HFFc6 (cell line): Measurements from ENCODE around the gene MRPS33. TPM values are rescaled to one million over a fixed set of nuclear protein-coding genes. Genes with fewer than 3 reads are reported as not detected.

Experiments used
- DNase-seq: peaks from one replicate; pipeline ENCODE4 v3.0.0-alpha.2; 2018
- H3K27ac Mint-ChIP-seq: 2 replicates; pipeline ENCODE4 v1.8.0; 2020; ENCODE audit warnings: mild to moderate bottlenecking, mixed read lengths
- H3K27me3 Mint-ChIP-seq: 2 replicates; pipeline ENCODE4 v1.8.0; 2021; ENCODE audit warnings: mild to moderate bottlenecking, moderate library complexity, mixed read lengths; ENCODE audit not compliant: insufficient read depth
- H3K36me3 Mint-ChIP-seq: 2 replicates; pipeline ENCODE4 v1.8.0; 2021; ENCODE audit warnings: low read depth, mixed read lengths
- H3K4me1 Mint-ChIP-seq: 2 replicates; pipeline ENCODE4 v1.8.0; 2020; ENCODE audit warnings: low read depth, mixed read lengths
- H3K4me3 Mint-ChIP-seq: 2 replicates; pipeline ENCODE4 v1.8.0; 2020; ENCODE audit warnings: mild to moderate bottlenecking, moderate library complexity, mixed read lengths
- H3K9me3 Mint-ChIP-seq: 2 replicates; pipeline ENCODE4 v1.8.0; 2020; ENCODE audit warnings: mild to moderate bottlenecking, mixed read lengths
- CTCF ChIP-seq: fragments of 200-600 bp; sonication (generic); IDR thresholded peaks from 2 replicates; pipeline ENCODE4 v1.5.0; 2021; ENCODE audit warnings: antibody characterized with exemption, mild to moderate bottlenecking
- total RNA-seq, 6 experiments: library from RNA; stranded (reverse); fragmentation: NEBNext Ultra II Directional; extraction: Animal tissue kit (Norgen Biotek cat#: 25700); gene quantifications; 2 replicates in 1 of 6; 3 replicates in 5 of 6; pipeline ENCODE4 v1.2.3, GENCODE V29; 2021

The MRPS33 gene
- total RNA-seq, 6 experiments from 2014 or later: 61.7 to 78.9 (median 68.1) TPM

GRCh38 chr7:140990193-140990962 is 24.4 kb downstream of the MRPS33 start:
- Mint-ChIP-seq H3K4me3 (no peak overlapping the region), H3K4me1 (no peaks in the 10 kb centered on the region), H3K36me3 (no peaks in the 10 kb centered on the region), H3K27me3 (peaks cover 5% of the 10 kb centered on the region), H3K27ac (no peak overlapping the region), H3K9me3 (no peaks in the 10 kb centered on the region)
- no peak for DNase-seq
- TF ChIP-seq CTCF: no peak

GRCh38 chr7:140989068-140989467 is 25.7 kb downstream of the MRPS33 start:
- no peak overlapping the region for H3K4me3 Mint-ChIP-seq
- peaks cover 6% of the 10 kb centered on the region; the same call in 1 of the 2 replicates for H3K9me3 Mint-ChIP-seq
- H3K4me1 Mint-ChIP-seq: no peaks in the 10 kb centered on the region
- no peak for DNase-seq
- no peak for TF ChIP-seq CTCF
- no peaks in the 10 kb centered on the region for H3K36me3 Mint-ChIP-seq
- H3K27me3 Mint-ChIP-seq: peaks cover 3% of the 10 kb centered on the region
- H3K27ac Mint-ChIP-seq: no peak overlapping the region

- no peak overlapping the region for H3K4me3 Mint-ChIP-seq
- H3K36me3 Mint-ChIP-seq: no peaks in the 10 kb centered on the region
- peaks cover 6% of the 10 kb centered on the region; the same call in 1 of the 2 replicates for H3K9me3 Mint-ChIP-seq
- no peak overlapping the region for H3K27ac Mint-ChIP-seq
- no peak for DNase-seq
- peak; percentile 64 for TF ChIP-seq CTCF
- H3K4me1 Mint-ChIP-seq: no peaks in the 10 kb centered on the region
- H3K27me3 Mint-ChIP-seq: peaks cover 5% of the 10 kb centered on the region
These were observed 30.9 kb downstream of the MRPS33 start for GRCh38 chr7:140983802-140984201.

GRCh38 chr7:140982508-140982907 is 32.2 kb downstream of the MRPS33 start:
- Mint-ChIP-seq H3K27ac (no peak overlapping the region), H3K4me3 (no peak overlapping the region), H3K9me3 (peaks cover 6% of the 10 kb centered on the region; the same call in 1 of the 2 replicates), H3K36me3 (no peaks in the 10 kb centered on the region), H3K27me3 (peaks cover 1% of the 10 kb centered on the region; the same call in 1 of the 2 replicates), H3K4me1 (no peaks in the 10 kb centered on the region)
- no peak for TF ChIP-seq CTCF
- no peak for DNase-seq

- no peak for DNase-seq
- Mint-ChIP-seq H3K4me1 (no peaks in the 10 kb centered on the region), H3K27ac (no peak overlapping the region), H3K36me3 (no peaks in the 10 kb centered on the region), H3K9me3 (peaks cover 6% of the 10 kb centered on the region; the same call in 1 of the 2 replicates), H3K27me3 (peaks cover 1% of the 10 kb centered on the region; the same call in 1 of the 2 replicates), H3K4me3 (no peak overlapping the region)
- no peak for TF ChIP-seq CTCF
These were observed 32.8 kb downstream of the MRPS33 start for GRCh38 chr7:140981951-140982350.
